ENCODE measurements around the gene MUC5AC. TPM values are rescaled to one million over a fixed set of nuclear protein-coding genes. Genes with fewer than 3 reads are reported as not detected.

MUC5AC gene
- total RNA-seq, 2 experiments from 2014 or later, result not detected

DNA sequence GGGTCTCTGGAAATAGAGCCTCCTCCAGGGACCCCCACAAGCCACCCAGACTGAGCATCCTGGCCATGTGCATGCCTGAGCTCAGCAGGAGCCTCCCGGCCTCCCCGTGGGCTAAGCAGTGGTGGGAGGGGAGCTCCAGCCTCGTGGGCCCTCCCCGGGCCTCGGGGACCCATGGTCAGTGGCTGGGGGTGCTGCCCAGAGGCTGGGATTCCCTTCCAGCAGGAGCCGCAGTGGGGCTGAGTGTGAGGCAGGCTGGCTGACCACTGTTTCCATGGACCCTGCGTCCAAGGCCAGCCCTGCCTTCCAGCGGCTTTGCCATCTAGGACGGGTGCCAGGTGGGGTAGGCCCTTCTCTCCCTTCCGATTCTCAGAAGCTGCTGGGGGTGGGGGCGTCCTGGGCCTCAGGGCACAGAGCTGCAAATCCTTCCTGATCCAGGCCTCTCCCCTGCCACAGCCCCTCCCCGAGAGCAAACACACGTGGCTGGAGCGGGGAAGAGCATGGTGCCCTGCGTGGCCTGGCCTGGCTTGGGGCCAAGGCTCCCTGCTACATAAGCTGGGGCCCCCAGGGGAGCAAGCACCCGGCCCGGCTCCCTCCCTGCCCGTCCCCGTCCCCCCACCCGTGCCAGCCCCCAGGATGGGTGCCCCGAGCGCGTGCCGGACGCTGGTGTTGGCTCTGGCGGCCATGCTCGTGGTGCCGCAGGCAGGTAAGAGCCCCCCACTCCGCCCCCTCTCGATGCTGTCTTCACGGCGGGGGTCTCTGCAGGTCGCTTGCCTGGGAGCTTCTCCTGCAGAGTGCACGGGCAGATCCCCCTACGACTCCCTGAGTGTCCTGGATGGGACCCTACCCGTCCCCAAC lies 65.0 kb downstream of the MUC5AC start, which contains the start of gene MUC5B:
MUC5B (plus strand) TSS at position 576 of the 855 bp plus-strand sequence; CDS start at position 634, 58 bp downstream.
- no peaks in the 10 kb centered on the region for H3K9me3 Mint-ChIP-seq (ENCODE audit: insufficient read depth)
- ATAC-seq (no peak), DNase-seq (no peak)
- ChIA-PET CTCF (no interaction called here), POLR2A (no interaction called here)
- no peak within 1 kb of the TSS for H3K4me3 Mint-ChIP-seq
- no peaks in the 10 kb centered on the region for H3K4me1 Mint-ChIP-seq (ENCODE audit: low read depth)
- H3K27me3 Mint-ChIP-seq (ENCODE audit: low read depth), result no peaks in the 10 kb centered on the region
- H3K36me3 Mint-ChIP-seq (ENCODE audit: low read depth), result no peaks in the 10 kb centered on the region
- no peak within 1 kb of the TSS for H3K27ac Mint-ChIP-seq

DNA sequence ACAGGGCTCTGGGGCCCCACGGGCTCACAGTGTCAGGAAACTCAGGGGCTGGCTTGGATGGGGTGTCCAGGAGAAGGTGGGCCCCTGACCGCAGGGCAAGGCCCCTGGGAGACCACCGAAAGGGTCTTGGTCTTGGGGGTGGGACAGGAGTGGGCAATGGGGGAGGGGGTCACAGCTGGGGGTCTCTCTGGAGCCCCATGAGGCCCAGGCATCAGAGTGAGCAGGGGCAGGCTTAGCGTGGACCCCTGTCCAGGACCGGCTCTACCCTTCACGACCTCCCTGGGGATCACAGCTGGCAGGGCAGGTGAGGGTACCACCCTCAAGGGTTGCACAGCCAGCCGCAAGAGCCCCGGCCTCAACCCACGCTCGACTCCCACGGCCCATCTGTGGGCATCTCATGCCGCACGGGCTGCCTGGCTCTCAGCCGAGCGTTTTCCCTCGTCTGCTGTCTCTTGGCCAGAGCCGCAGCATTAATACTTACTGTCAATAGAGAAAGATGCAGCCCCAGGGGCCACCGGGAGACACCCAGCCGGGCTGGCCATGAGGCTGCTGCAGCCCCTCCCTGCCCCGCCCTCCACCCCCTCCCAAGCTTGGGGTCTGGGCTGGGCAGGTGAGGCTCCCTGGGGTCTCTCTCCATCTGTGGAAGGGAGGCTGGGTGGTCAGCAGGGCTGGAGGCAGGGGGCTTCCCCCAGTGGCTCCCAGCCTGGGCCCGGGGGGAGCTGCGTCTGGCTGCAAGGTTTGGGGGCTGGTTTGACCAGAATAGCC lies 65.8 kb downstream of the MUC5AC start:
- Mint-ChIP-seq H3K27me3 (ENCODE audit: low read depth) (no peaks in the 10 kb centered on the region), H3K4me1 (ENCODE audit: low read depth) (no peaks in the 10 kb centered on the region), H3K4me3 (no peak overlapping the region), H3K36me3 (ENCODE audit: low read depth) (no peaks in the 10 kb centered on the region), H3K9me3 (ENCODE audit: insufficient read depth) (no peaks in the 10 kb centered on the region), H3K27ac (no peak overlapping the region)
- ChIA-PET CTCF (no interaction called here), POLR2A (no interaction called here)
- ATAC-seq, result no peak
- DNase-seq, result no peak

DNA sequence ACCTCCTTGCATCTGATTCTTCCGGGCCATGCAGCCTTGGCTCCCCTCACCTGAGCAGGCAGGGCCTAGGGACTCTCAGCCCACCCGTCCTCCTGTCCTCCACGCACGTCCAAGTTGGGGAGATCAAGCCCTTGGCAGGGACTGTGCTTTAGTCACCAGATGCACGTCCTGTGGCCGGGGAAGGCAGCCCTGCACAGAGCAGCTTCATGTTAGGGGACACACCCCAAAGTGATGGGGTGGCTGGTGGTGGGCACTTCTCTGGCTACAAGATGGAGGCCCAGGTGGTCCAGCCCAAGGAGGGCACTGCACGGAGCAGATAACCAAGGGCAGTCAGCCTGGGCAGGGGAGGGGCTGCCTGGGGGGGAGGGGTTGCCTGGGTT lies 66.3 kb downstream of the MUC5AC start:
- DNase-seq (no peak), ATAC-seq (no peak)
- Mint-ChIP-seq H3K27me3 (ENCODE audit: low read depth) (no peaks in the 10 kb centered on the region), H3K36me3 (ENCODE audit: low read depth) (no peaks in the 10 kb centered on the region), H3K4me1 (ENCODE audit: low read depth) (no peaks in the 10 kb centered on the region), H3K9me3 (ENCODE audit: insufficient read depth) (no peaks in the 10 kb centered on the region), H3K4me3 (no peak overlapping the region), H3K27ac (no peak overlapping the region)
- ChIA-PET POLR2A (no interaction called here), CTCF (no interaction called here)

- Mint-ChIP-seq H3K4me1 (ENCODE audit: low read depth) (no peaks in the 10 kb centered on the region), H3K36me3 (ENCODE audit: low read depth) (no peaks in the 10 kb centered on the region), H3K9me3 (ENCODE audit: insufficient read depth) (no peaks in the 10 kb centered on the region), H3K27me3 (ENCODE audit: low read depth) (no peaks in the 10 kb centered on the region), H3K27ac (no peak overlapping the region), H3K4me3 (no peak overlapping the region)
- DNase-seq (no peak), ATAC-seq (no peak)
- ChIA-PET CTCF (no interaction called here), POLR2A (no interaction called here)
These were observed 67.0 kb downstream of the MUC5AC start for GRCh38 chr11:1224491-1225385.

DNA sequence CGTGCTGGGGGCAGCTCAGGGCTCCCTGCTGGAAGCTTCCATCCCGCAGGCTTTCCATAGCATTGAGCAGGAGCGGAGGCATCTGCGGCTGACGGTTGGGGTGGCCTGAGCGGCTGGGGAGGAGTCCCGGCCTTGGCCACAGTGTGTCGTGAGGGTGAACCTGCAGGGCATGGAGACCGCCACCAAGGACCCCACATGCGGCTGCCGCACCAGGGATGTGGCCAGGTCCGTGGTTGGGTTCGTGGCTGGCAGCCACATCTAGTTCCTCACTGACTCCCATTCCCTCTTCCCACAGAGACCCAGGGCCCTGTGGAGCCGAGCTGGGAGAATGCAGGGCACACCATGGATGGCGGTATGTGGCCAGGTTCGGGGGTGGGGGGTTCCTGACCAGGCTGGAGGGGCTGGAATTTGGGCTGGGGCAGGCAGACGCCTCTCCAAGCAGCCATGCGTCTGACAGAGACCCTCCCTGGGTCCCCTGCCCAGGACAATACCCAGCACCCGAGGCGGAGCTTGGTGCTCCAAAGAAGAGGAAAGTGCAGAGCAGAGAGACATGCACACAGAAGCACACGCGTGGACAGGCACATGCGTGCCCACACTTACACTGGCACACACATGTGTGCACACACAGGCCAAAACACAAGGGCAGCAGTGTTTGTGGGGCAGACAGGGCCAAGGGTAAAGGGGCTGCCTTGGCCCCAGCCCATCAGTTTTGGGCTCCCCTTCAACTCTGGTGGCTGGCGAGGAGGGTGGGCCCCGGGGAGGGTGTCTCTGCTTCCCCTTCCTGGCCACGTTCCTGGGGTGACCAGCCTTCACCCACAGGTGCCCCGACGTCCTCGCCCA lies 67.9 kb downstream of the MUC5AC start:
- ATAC-seq, result no peak
- Mint-ChIP-seq H3K36me3 (ENCODE audit: low read depth) (no peaks in the 10 kb centered on the region), H3K4me3 (no peak overlapping the region), H3K27ac (no peak overlapping the region), H3K4me1 (ENCODE audit: low read depth) (no peaks in the 10 kb centered on the region), H3K9me3 (ENCODE audit: insufficient read depth) (no peaks in the 10 kb centered on the region), H3K27me3 (ENCODE audit: low read depth) (no peaks in the 10 kb centered on the region)
- DNase-seq, result no peak
- POLR2A ChIA-PET, result no interaction called here
- CTCF ChIA-PET, result no interaction called here

DNA sequence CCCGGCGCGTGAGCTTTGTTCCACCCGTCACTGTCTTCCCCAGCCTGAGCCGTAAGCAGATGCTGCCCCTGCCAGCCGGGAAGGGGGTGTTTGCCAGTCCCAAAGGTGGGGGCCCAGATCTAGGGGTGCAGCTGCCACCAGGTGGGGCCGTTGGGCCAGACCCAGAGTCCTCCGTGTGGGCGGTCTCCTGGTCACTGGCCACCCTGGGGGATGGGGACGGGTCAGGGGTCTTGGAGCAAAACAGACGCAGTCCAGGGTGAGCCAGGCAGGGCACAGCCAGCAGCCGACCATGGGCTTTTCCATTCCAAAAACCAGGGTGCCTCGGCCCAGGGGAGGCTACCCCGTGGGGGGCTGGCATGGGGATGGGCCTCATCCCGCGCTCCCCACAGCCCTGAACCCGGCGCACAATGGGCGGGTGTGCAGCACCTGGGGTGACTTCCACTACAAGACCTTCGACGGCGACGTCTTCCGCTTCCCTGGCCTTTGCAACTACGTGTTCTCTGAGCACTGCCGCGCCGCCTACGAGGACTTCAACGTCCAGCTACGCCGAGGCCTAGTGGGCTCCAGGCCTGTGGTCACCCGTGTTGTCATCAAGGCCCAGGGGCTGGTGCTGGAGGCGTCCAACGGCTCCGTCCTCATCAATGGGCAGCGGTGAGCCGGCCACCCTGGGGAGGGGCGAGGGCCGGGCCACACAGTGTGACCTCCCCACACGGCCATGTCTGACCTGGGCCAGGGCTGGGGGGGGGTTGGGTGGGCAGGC lies 68.7 kb downstream of the MUC5AC start:
- DNase-seq, result no peak
- H3K27ac Mint-ChIP-seq, result no peak overlapping the region

GRCh38 chr11:1226986-1227550 lies 69.3 kb downstream of the MUC5AC start:
- POLR2A ChIA-PET, result no interaction called here
- DNase-seq (no peak), ATAC-seq (no peak)
- Mint-ChIP-seq H3K4me3 (no peak overlapping the region), H3K27me3 (ENCODE audit: low read depth) (no peaks in the 10 kb centered on the region), H3K27ac (no peak overlapping the region), H3K4me1 (ENCODE audit: low read depth) (no peaks in the 10 kb centered on the region), H3K36me3 (ENCODE audit: low read depth) (no peaks in the 10 kb centered on the region), H3K9me3 (ENCODE audit: insufficient read depth) (no peaks in the 10 kb centered on the region)
- CTCF ChIA-PET, result no interaction called here

More for the DNA sequence above, 68.7 kb downstream of the MUC5AC start:
- no peaks in the 10 kb centered on the region for H3K36me3 Mint-ChIP-seq (ENCODE audit: low read depth)
- CTCF ChIA-PET, result no interaction called here
- POLR2A ChIA-PET, result no interaction called here
- no peaks in the 10 kb centered on the region for H3K4me1 Mint-ChIP-seq (ENCODE audit: low read depth)
- H3K27me3 Mint-ChIP-seq (ENCODE audit: low read depth), result no peaks in the 10 kb centered on the region
- no peak for ATAC-seq
- H3K4me3 Mint-ChIP-seq, result no peak overlapping the region
- H3K9me3 Mint-ChIP-seq (ENCODE audit: insufficient read depth), result no peaks in the 10 kb centered on the region

- CTCF ChIA-PET, result no interaction called here
- no peak overlapping the region for H3K4me3 Mint-ChIP-seq
- DNase-seq, result no peak
- no peaks in the 10 kb centered on the region for H3K4me1 Mint-ChIP-seq (ENCODE audit: low read depth)
- H3K36me3 Mint-ChIP-seq (ENCODE audit: low read depth), result no peaks in the 10 kb centered on the region
- ATAC-seq, result no peak
- no peaks in the 10 kb centered on the region for H3K9me3 Mint-ChIP-seq (ENCODE audit: insufficient read depth)
- H3K27ac Mint-ChIP-seq, result no peak overlapping the region
- POLR2A ChIA-PET, result no interaction called here
- H3K27me3 Mint-ChIP-seq (ENCODE audit: low read depth), result no peaks in the 10 kb centered on the region
These were observed 69.9 kb downstream of the MUC5AC start for GRCh38 chr11:1227551-1228100.

- H3K27me3 Mint-ChIP-seq (ENCODE audit: low read depth), result no peaks in the 10 kb centered on the region
- ChIA-PET POLR2A (no interaction called here), CTCF (no interaction called here)
- no peaks in the 10 kb centered on the region for H3K9me3 Mint-ChIP-seq (ENCODE audit: insufficient read depth)
- no peak overlapping the region for H3K27ac Mint-ChIP-seq
- no peaks in the 10 kb centered on the region for H3K4me1 Mint-ChIP-seq (ENCODE audit: low read depth)
- DNase-seq (no peak), ATAC-seq (no peak)
- H3K4me3 Mint-ChIP-seq, result no peak overlapping the region
- H3K36me3 Mint-ChIP-seq (ENCODE audit: low read depth), result no peaks in the 10 kb centered on the region
These were observed 70.5 kb downstream of the MUC5AC start for GRCh38 chr11:1228101-1228821.

- Mint-ChIP-seq H3K9me3 (ENCODE audit: insufficient read depth) (no peaks in the 10 kb centered on the region), H3K36me3 (ENCODE audit: low read depth) (no peaks in the 10 kb centered on the region), H3K4me3 (no peak overlapping the region), H3K27me3 (ENCODE audit: low read depth) (no peaks in the 10 kb centered on the region), H3K27ac (no peak overlapping the region), H3K4me1 (ENCODE audit: low read depth) (no peaks in the 10 kb centered on the region)
- ChIA-PET CTCF (no interaction called here), POLR2A (no interaction called here)
- no peak for DNase-seq
- ATAC-seq, result no peak
These were observed 71.2 kb downstream of the MUC5AC start for GRCh38 chr11:1228921-1229451.

All from activated CD8-positive, alpha-beta T cell treated with anti-CD3 and anti-CD28 coated beads, Interleukin-2, amount 10 ng/mL, durations not matched to agents 7 days and 5 days (primary cell).